NCI-H1694 (cell line): ENCODE measurements around the gene HVCN1.
"Not testable (repeated sequence)": the region's sequence is repeated elsewhere in the genome, so short reads cannot be mapped to it uniquely, and the experiment has no call there.

Source experiments
- DNase-seq: peaks from one replicate; lab custom pipeline; 2025; lab: John Stamatoyannopoulos, UW

HVCN1 gene

DNA sequence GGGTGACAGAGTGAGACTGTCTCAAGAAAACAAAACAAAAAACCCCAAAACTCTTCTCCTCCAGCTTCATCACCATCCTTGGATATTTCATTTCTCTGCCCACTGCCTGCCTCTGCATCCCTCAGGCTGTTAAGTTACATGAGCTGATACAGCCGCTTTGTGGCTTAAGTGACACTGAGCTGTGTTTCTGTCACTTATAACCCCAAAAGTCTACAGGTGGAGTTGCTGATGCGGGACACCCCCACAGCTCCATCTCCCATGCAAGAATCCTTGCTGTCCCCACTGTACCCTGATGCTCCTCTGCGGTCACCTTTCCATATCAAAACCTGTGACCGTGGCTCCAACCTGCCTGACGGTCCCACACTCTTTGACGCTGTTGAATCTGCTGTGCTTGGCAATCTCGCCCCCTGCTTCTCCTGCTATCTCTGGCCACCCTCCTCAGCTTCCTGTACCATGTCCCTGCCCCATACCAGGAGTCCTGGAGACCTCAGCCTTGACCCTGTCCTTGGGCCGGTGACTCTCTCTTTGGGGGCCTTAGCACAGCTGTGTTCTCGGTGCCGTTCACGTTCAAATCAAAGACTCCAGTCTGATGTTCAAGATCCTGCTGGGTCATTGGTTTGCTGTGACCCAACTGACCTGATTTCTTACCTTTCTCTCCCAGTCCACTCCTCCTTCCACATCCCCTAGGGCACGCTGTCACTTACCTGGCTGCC lies 20.3 kb downstream of the HVCN1 start:
- DNase-seq: no peak

DNA sequence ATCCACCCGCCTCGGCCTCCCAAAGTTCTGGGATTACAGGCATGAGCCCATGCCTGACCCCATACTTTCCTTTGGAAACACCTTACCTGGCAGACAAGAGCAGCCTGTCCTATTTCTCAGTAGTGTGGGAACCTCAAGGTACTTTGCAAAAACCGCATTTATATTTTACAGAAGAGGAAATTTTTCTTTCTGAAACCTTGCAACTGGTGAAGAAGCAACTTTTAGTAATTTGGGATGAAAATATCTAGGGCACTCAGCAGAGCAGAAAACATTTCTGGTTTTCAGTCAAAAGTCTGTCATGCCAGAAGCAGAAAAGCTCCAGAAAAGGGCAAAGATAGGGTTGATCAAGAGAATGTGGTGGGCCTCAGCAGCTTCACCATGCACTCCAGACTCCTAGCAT lies 21.2 kb downstream of the HVCN1 start:
- no peak for DNase-seq

DNA sequence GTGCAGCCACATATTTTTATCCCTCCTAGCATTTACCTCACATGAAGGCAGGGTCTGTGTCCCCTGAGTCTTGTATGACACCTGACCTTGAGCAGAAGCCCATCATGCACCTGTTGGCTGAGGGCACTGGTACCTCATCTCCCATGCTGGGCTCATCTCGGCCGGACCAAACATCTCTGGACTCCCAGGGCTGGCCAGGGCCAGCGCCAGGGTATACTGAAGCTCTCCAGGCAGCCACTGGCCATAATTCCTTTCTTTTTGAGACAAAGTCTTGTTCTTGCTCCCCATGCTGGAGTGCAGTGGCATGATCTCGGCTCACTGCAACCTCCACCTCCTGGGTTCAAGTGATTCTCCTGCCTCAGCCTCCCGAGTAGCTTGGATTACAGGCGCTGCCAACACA lies 22.0 kb downstream of the HVCN1 start:
- no peak for DNase-seq

DNA sequence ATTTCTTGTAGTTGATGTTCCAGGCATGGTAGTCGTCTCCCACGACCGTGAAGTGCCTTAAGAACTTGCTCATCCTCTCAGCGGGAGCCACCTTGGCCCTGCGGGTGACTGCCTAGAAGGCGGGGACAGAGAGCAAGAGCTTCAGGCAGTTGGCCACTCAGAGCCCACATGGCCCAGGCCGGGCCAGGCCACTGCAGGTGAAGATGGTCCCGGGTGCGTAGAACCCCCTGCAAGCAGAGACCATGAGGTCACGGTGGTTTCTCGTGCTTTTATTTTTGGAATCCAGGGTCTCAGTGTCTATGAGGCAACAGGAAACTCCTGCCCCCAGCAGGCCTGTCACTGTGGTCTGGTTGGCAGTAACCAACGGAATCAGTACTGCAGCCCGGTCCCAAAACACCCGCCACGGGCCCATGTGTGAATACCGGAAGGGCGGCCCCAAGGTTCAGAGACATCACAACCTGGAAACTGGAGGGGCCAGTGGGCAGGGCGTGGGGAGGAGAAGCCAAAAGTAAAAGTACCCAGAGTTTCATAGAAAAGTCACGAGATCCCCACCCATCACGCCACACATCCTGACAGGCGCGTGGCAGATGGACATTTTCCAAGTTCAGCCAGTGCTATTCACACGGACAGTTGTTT lies 27.5 kb downstream of the HVCN1 start:
- DNase-seq: no peak

DNA sequence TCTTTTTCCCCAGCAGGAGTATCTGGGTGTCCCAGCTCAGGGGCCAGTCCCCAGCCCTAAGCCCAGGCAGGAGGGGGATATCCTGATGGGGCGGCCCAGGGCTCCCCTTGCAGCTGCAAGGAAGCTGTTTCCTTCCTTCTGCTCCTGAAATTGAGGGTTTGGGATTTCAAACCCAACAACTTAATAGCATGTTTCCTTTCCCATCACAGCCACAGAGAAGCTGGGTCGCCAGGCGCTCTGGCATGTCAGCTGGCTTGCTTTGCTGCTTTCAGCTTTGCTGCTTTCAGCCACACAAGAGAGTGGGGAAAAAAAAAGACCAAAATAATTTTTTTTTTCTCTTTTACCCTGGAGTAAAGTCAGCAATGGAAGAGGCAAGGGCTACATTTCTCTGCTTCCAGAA lies 30.0 kb downstream of the HVCN1 start:
- no peak for DNase-seq

DNA sequence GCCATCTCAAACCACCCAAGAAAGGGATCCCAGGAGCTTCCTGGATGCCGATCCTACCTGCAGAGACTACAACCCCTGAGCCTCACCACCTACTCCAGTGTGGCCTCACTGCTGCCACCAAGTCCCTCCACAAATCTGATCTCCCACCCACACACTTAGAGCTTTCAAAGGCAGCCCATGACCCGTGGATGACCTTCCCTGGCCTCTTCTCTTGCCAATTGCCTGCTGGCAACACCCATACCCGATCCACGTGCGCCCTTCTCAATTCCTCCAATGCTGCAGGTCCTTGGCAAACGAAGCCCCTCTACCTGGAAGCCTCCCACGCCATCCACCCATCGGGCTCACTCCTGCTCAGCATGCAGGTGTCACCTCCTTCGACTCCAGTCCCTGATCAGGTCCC lies 30.7 kb downstream of the HVCN1 start:
- DNase-seq: no peak

DNA sequence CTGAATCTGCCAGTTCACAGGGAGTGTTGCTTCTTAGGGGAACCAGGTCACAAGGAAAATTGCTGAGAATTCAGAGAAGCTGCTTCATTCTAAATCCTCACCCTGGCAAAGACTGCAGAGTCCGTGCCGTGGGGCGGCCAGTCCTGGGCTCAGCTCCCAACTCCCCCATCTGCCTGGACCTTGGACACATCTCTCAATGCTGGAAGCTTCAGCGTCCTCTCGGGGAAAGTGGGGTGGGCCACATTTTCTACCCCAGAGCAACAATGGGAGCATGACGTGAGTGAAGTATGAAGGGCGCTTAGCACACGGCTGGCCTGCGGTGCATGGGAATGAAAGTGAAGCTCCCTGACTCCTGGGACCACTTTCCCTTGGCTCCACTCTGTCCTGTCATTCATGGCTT lies 31.2 kb downstream of the HVCN1 start:
- no peak for DNase-seq

DNA sequence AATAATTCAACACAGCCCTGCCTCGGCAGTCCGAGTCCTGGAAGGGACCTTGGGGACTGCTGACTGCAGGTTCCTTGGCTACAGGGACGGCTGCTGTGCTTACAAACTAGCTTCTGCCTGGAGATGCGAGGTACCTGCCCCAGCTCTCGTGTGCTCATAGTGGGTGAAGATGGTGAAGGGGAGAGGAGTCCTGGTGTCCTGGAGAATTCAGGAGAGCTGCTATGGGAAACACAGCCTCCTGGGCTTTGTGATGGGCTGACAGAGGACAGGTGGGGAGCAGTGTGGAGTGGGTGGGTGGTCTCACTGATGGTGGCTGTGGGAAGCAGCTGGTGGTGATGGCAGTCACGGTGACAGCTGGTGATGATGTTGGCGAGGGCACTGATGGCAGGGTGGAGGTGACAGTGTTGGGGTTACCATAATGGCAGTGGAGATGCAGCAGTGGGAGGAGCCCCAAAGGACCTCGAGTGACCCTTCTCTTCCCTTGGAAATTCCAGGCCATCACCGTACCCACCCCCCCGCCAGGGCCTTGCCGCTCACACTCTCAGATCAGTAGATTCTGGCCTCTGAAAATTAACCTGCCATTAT lies 32.8 kb downstream of the HVCN1 start:
- DNase-seq: no peak

DNA sequence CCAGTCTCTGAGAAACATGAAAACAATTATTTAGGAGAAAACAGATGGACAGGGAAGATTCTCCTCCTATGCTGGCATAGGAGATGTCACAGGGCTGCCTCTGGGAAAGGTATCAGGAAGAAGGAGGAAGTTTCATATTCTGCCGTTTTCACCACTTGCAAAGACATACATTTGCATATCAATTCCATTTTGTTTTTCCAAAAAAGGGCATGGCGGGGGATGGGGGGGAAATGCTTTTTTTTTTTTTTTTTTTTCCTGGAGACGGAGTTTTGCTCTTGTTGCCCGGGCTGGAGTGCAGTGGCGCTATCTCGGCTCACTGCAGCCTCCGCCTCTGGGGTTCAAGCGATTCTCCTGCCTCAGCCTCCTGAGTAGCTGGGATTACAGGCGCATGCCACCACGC lies 34.7 kb downstream of the HVCN1 start:
- DNase-seq: not testable (repeated sequence)

DNA sequence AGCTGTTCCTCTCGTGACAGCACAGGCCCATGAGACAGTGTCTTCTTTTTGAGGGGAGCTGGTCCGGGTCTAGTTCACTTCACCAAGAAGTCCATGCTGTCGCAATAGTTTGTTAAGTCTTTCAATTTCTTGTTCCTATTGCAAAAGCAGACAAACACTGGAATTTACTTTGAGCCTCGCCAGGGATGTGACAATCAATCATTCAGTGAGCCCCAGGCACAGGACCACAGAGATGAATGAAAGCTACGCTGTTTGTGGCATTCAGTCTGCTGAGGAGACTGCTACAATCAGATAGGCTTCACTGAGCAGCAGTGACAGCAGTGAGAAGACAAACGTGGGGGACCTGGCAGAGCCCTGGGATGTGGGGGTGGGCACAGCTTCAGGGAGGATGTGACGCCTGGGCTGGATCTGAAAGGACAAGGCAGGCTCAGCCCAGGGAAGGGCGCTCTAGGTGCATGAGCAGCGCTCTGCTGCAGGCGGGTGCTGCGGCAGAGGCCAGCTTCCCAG lies 39.5 kb downstream of the HVCN1 start:
- DNase-seq: no peak

DNA sequence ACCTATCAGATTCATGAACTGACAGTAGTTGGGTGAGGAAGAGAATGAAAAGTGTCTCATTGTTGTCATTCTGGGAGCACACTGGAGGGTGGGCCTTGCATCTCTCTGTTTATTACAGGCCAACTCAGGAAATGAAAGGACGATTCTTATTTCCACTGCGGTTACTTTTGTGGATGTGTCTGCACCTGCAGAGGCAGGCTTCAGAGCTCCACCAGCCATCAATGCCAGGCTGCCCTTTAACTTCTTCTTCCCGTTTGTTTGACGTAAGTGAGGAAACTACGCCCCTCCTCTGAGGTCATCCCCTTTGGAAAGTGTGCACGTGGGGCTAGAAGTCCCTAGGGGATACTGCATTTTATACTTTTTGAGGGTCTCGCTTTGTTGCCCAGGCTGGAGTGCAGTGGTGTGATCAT lies 41.3 kb downstream of the HVCN1 start:
- DNase-seq: no peak

DNA sequence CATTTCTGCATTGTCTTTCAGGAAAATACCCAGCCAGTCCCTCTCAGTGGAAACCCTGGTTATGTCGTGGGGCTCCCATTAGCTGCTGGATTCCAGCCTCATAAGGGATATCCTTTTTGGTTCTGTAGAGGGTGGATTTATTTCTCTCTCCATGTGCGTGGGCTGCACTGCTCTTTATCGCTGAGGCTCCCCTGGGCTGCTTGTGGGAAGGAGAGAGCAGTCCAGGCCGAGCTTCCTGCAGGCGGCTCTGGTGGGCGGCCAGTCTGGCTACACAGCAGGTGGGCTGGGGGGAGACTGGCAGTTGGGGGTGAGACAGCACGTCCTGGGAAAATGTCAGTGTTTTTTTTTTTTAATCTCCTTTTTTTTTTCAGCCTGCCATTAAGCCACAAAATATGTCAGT lies 47.4 kb downstream of the HVCN1 start:
- DNase-seq: no peak

DNA sequence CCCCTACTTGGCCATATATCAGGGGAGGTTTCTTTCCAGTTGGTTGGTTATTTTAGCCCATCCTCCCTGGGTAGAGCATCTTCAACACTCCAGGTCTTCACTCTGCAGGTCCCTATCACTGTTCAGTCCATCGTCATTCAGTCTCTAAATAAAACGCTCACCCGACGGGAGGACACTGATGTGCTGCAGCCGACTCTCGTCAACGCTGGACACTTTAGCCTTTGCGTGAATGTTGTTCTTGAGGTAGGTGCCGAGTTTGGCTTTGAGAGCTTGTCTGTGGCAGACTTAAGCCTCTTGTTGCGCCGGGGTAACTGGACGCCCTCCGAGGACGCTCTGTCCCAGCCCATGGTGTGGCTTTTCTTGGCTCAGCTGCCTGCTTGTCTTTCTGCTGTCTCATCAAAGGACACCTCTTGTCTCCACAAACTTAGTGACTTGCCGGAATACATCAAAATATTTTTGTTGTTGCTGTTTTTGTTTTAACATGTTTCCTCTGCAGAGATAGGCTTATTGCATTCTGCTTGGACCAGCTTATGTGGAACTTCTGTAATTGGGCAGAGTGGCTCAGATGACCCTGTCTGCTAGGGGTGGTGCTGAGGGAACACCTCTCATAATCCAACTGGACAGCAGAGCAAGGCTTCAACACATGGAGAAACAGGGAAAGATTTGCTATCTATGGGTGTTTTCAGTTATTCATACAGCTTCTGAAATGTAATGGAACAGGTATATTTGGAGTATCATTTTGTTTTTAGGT lies 48.5 kb downstream of the HVCN1 start:
- no peak for DNase-seq

DNA sequence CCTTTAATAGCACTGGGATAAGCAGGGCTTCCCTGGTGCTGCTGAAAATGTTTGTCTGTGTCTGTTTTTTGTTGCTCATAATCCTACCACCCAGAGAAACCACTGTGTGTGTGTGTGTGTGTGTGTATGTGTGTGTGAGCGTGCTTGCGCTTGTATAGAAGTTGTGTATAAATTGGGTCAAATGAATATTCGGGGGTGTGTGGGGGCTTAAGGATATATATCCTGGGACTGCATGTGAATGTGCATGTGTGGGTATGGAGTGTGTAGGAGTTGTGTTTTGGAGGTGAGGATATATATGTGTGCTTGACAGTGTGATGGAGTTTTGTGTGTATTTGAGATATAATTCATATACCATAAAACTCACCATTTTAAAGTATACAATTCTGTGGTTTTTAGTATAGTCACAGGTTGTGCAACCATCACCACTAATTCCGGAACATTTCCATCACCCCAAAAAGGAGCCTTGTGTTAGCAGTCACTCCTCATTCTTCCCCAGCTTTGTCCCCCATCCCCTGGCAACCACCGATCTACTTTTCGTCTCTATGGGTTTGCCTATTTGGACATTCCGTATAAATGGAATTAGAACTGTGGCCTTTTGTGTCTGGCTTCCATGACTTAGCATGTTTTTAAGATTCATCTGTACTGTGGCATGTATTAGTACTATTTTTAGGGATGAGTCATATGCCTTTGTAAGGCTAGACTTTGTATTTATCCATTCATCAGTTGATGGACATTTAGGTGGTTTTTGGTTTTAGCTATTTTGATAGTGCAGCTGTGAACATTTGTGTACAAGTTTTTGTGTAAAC lies 49.4 kb downstream of the HVCN1 start:
- DNase-seq: no peak

DNA sequence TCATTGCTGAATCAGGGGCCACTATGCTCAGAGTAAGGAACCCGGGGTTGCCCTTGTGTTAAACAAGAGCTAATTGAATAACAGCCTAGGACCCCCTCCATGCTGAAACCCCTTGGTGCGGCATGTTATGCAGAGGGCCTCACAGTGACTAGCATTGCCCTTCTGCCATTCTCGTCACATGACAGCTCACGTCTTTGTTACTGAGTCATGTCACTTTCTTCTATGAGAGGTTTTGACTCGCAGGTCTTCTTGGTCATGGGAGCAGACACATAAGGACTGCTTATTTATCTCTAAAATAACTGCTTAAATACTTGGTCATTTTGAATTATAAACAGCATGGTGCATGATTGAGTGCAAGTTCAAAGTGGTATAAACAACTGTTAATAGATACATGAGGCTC lies 50.1 kb downstream of the HVCN1 start:
- no peak for DNase-seq

DNA sequence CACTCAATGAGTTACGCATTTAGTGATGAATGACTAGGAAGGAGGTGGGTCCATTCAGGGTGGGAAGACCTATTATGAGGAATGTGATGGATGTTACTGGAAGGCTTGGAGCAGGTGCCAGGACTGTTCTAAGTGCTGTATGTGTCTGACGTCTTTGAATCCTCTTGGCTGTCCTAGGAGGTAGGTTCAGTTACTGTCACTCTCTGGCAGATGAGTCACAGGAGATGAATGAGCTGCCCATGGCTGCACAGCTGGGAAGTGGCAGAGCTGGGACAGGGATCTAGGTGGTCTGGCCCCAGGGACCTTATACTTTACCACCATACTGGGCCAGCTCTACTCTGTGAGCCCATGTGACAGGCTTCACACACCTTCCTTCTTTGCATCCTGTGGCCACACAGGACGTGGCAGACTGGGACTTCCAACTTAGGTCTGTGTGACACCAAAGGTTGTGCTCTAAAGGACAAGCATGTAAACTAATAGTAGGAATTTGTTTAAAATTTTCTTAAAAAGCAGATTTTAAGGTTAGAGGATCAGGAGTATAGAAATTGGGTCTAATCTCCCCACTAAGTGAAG lies 51.0 kb downstream of the HVCN1 start:
- no peak for DNase-seq

DNA sequence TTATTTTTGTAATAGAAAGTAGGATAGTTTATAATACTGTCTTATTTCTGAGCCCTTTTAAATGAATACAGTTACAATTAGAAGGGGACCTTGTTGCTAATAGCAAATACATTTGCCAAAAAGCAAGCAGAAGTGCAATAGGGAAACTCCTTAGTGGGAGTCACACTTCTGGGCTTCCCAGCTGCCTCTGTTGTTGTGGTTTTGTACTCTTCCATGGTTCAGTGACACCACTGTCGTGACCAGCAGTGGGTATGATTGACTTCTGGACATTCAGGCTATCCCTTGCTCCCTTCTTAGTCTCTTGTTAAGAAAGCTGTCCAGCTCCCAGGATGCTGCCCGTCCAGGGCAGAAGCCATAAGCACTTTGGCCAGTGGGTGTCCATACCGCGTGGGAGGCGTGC lies 52.4 kb downstream of the HVCN1 start:
- no peak for DNase-seq

DNA sequence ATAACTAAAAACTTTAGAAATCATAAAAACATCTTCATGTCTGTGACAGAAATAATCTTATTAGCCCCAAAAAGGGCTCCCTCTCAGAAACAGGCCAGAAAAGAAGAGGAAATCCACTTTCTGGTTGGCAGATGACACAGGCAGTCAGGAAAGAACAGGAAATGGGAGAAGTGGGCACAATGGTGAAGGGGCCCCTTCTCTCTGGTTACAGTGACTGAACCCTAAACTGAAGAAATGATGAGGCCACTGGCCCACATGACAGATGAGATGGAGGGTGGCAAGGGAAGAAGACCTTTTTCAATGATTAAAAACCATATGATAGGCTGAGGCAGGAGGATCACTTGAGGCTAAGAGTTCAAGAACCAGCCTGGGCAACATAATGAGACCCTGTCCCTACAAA lies 53.9 kb downstream of the HVCN1 start:
- no peak for DNase-seq

DNA sequence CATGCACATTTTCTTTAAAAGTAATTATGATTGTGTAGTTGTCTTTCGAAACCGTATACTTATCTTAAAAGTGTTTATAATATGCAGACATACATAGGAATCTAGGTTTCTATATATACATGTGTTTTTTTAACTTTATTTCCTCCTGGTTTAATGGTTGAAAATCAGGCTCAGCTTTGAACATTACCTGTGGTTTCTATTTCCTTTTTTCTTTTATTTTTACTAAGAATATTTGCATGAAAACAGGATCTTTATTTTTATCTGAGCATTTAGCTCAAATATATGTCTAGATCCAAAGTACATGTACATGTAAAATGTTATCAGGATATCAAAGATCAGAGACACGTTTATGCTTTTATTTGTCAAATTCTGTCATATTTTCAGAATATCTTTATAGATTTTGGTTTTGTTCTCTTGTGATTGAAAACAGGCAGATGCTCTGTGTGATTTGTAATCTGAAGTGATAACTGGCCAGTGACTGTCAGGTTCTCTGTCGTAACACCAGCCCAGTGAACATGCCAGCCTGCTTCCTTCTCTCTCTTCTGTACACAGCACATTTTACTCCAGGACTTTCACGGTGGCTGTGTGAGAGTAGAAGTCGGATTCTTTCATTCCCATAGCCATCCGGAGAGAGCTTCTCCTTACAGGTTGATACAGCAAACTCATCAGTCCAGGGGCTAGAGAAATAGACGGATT lies 61.3 kb downstream of the HVCN1 start:
- DNase-seq: no peak

DNA sequence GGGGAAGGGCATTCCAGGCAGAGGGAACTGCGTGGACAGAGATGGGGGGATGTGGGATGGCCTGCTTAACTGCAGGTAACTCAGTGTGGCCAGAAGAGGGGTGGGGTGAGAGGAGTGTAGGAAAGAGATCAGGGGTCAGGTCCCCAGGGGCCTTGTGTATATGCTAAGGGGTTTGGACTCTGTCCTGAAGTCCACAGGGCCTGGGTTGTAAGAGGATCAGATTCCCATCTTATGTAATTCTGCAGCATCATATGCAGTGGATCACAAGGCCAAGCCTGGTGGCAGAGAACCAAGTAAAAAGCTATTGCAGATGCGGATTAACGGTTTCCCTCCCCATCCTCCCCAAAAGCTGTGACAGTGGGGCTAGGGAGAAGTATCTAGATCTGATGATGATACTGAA lies 66.3 kb downstream of the HVCN1 start:
- no peak for DNase-seq

DNA sequence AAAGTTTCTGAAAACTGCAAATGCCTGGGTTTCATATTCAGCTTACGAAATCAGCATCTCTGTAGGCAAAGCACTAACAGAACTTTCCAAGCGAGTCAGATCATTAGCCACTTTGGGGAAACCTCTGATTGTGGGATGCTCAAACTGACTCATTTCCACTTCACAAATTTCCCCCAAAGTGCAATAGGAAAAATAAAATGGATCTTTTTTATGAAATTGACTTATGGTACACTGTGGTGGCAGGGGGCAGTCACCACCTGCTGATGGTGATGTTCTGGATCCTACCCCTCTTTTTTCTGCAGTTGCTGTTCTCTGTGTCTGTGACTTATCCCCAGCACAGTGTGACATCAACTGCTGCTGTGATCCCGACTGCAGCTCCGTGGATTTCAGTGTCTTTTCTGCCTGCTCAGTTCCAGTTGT lies 69.4 kb downstream of the HVCN1 start:
- DNase-seq: no peak
